NCI-H345 (cell line): ENCODE data around the gene DDX59.

Experiments used
- DNase-seq: peaks from one replicate; lab custom pipeline; 2025; lab: John Stamatoyannopoulos, UW

DDX59 gene

DNA sequence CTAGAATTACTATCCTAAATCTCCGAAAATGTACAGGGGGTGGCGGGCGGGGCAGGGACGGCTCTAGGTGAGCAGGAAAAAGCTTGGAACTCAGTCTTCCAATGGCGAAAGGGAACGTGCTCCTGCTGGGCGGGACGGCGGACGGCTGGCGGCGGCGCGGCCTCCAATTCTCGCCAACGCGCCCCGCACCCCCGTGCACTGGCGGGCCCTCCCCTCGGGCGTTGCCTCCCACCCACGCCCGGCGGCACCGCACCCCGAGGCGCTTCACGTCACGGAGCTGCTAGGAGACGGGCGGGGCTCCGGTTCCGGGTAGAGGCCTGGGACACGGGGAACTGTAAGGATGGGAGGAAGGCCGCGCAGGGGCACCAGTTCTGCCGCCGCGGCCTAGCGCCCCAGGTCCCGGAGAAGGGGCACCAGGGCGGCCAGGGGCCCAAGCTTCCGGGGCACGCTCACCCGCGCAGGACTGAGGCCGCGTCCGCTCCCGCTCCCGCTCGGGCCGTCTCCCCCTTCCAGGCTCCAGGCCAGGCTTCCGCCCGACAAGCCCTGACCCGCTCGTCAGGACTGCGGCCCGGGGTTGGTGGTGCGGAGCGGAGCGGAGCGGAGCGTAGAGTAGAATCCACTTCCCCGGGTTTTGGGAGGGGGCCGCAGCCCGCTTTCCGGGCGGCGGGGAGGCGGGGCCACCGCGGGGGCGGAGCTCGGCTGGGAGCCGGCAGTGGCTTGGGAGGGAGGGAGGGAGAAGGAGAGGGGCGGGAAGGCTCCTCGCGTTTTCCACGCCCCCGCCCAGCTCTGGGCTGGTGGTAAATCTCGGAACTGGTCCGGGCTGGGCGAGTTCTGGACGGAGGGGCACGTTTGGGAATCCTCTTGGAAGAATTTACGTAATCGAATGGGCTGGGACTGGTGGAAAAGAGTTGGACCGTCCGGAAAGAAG lies at the start of gene DDX59:
Gene DDX59, minus strand, starts transcription at position 594 of the 928 bp plus-strand sequence. CDS start 3,167 bp downstream, outside the sequence.
- DNase-seq, result peak; percentile 94

DNA sequence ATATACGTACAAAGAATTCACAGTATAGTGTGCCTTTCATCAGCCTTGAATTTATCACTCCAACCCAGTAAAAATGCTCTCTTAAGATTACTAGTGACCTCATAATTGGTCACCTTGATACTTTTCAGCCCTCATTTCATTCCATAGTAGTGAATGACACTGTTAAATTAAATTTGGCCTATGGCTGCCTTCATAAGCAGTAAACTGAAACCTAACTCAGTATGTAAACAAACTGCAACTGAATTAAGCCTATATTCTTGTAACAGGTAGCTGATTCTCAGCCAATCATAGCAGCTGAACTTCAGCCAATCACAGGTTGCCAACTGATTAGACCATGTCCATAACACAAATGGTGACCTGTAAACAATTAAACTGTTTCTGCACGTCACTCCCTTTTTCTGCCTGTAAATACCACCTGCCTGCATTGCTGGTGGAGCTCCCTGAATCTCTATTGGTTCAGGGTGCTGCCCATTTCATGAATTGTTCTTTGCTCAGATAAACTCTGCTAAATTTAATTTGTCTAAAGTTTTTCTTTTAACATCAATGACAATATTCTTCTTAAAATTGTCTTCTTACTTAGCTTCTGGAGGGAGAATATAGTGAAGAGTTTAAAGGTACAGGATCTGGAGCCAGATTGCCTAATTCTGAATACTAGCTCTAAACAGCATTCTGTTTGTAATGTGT lies 44.9 kb upstream of the DDX59 start:
- no peak for DNase-seq

DNA sequence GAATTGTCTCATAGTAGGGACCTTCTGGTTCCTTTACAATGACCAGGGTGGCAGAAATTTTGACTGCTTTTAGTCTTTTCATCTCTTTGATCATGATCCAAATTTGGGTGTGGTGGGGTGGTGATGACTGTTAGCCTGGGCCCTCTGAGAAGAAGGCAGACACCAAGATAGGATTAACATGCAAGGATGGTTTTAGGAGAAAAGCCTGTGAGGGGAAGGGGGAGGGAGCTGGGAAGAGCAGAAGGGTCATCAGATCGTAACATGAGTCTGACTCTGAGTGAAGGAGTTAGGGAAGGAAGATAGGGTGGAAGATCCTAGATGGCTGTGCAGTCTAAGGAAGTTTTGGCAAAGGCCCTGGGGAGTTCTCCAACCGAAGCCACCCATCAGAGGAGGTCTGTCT lies 40.5 kb upstream of the DDX59 start:
- no peak for DNase-seq

DNA sequence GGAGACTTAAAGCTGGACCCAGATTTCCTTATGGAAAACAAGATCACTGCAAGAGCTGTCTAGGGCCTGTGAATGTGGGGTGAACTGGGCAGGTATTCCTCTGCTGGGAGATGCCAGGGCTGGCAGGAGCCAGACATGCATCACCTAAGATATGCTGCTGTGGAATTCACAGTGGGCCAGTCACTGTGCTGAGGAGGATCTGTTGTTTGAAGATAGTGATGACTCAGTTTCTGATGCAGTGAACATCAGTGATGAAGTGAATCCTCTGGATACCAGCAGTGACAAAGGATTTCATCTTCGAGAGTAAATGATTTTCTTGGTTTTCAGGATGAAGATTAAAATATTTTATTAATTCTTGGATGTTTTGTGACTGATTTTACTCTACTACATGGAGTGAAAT lies 39.1 kb upstream of the DDX59 start:
- DNase-seq, result no peak

DNA sequence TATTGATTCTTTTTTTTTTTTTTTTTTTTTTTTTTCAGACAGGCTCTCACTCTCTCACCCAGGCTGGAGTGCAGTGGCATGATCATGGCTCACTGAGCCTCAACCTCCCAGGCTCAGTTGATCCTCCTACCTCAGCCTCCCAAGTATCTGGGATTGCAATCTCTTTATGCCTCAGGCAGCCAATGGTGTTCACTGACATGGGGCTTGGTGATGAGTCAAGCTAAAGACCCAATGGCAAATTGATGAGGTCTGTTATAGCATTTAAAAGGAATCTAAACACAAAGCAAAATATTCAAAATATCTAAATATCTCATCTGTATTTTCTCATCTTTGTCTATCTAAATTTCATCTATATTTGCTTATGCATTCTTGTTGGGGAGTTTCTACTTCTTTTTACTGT lies 38.5 kb upstream of the DDX59 start:
- DNase-seq, result no peak

DNA sequence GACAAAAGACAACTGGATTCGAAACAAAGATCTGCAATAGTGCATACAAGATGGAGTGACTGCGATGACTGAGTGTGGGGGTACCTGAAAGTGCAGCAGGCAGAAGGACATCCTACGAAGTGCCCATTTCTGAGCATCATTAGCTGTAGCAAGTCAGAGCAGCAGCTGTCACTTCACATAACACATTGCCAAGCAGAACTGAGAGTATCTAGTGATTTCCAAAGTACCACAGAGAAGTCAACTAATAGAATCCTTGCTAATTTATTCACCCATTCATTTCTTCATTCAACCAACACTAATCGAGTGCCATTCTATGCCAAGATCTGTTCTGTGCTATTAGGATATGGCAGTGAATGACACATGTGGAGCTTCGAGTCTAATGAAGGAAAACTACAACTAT lies 37.4 kb upstream of the DDX59 start:
- DNase-seq, result no peak

DNA sequence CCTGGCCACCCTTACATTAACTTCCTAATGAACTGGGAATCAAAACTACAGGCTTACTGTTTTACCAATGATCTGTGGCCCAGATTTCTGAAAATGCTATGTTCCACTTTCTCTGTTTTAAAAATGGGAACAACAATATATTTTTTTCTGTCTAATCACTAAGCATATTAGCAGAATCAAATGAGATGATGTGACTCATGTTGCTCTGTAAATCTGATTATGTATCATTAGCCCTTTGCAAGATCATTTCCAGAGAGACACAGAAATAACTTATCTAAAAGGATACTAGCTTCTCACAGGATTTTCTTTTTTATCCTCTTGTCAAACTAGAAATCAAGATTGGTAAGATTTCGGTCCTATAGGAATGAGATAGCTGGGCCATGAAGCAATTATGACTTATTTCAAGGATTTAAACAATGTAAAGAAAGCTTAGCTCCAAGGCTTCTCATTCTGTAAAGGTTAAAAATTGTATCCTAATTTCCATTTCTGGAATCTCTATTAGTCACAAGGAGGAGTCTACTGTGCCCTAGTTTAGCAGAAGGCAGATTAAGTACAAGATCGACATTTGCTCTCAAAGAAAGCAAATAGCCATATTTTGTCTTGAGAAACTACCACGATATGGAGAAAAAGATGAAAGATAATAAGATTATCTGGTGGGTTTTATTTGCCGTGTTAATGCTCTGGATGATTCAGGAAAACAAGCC lies 36.6 kb upstream of the DDX59 start:
- DNase-seq, result no peak

DNA sequence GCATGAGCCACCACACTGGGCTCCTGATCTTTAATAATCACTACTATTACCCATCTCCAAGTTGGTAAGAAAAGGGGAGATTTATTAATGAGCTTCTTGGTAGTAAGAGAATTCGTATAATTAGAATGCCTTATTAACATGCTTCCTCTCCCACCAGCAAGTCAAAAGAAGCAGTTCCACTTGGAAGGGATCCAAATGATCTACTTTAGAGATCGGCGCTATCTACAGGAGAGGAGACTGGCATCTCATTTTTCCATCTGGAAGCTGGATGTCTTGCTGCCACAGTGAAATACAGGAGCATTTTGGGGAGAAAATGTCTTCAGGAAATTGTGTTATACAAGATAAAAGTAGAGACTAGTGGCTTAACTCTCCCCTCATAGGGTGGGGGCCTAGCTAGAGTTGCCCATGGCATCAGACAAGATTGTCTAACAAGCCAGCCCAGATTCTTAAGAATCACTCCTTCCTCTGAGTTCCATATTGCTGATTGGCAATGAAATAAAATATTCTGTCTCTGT lies 35.3 kb upstream of the DDX59 start:
- DNase-seq, result no peak

DNA sequence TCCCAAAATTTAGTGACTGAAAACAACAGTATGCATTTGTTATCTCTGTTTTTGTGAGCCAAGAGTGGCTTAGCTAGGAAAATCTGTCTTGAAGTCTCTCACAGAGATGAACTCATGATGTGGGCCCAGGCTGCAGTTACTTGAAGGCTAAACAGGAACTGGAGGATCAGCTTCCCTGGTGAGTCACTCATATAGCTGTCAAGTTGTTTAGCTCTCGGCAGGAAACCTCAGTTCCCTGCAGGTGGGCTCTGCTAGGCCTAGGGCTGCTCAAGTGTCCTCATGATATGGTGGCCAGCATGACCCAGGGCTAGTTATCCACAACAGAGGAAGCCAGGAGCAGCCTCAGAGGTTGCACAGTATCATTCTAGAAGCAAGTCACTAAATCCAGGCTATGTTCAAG lies 30.2 kb upstream of the DDX59 start:
- DNase-seq, result peak; percentile 17

DNA sequence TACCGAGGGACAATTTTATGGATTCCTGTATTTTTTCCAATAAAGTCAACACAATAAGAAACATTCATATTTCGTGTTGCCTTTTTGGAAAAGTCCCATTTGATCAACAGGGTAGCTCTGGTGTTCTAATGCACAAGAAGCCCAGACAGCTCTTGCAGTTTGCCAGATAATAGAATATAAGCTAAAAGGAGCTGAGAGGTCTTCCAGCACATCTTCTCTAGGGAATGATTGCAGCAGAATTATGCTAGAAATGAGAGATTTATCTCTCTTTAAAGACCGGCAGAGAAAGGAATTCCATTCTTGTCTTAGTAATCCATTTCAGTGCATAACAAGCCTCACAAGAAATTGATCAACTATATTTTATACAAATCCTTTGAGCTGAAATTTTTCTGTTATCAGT lies 25.0 kb upstream of the DDX59 start:
- no peak for DNase-seq

DNA sequence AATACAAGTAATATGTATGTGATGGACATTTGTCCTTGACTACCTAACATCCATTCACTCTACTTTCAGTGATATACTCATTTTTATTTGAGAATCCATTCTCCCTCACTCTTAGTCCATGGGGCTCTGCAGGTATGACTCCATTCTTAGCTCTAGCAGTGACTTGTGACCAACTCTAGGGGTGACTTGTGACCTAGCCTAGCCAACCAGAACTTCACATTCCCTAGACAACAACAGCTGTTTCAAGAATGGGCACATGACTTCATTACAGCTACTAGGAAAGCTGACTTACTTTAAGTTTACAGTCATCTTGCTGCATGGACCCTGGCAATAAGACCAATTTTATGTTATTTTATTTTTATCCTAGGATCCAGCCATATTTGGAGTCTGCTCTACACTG lies 23.6 kb upstream of the DDX59 start:
- no peak for DNase-seq

DNA sequence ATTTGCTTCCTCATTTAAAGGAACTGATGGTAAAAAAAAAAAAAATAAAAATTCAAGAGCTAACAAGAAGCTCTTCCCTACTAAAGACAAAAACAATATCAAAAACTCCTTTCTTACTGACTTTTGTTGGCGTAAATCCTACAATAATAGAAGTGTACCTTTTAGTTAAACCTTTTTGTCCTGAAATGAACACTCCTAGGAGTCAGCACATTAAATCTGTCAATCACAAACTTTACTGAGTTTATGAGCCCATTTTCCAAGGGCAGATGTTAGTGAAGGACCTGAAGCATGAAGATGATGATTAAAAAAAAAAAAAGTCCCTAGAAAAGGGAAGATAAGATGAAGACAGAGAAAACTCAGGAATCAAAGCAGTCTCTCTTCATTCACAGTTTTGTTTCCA lies 22.6 kb upstream of the DDX59 start:
- no peak for DNase-seq

DNA sequence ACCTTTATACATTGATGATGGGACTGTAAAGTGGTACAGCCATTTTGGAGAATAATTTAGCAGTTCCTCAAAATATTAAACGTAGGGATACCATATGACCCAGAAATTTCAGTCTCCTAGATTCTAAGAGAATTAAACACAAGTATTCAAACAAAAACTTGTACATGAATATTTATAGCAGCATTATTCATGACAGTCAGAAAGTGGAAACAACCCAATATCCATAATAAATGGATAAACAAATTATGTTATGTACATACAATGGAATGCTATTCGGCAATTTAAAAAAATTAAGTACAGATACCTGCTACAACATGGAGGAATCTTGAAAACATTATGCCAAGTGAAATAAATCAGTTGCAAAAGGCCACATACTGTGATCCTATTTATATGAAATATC lies 16.9 kb upstream of the DDX59 start:
- no peak for DNase-seq

DNA sequence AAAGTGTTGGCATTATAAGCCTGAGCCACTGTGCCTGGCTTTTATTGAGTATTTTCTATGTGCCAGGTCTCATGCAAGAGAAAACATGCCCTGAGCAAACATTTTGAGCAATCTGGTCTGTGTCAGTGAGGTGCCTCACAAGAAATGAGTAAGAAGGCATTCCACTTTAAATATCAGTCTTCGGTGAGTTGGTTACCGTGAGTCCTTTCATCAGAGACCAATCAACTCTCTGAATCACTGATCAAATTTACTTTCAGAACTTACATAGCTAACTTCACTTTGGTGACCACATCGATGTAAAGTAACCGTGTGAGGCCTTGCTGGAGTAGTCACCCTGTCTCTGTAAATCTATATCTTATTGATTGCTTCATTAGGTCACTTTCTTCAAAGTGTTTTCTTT lies 14.3 kb upstream of the DDX59 start:
- DNase-seq, result no peak

DNA sequence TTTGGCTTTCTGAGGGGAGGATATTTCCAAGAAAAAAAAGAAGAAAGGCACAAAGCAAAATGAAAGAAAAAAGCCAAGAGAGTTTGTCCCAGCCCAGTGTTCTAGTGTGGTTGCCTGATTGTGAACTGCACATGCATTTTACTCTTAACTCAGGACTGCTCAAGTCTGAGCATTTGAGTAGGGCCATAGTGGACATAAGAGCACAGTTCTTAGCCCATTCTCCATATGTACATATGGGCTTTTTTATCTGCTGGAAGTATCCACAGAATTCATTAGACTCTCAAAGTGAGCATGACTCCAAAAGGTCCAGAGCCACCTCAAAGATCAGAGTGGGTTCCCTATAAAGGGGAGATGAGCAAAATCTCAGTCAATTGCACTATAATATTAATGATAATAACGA lies 13.6 kb upstream of the DDX59 start:
- DNase-seq, result no peak

DNA sequence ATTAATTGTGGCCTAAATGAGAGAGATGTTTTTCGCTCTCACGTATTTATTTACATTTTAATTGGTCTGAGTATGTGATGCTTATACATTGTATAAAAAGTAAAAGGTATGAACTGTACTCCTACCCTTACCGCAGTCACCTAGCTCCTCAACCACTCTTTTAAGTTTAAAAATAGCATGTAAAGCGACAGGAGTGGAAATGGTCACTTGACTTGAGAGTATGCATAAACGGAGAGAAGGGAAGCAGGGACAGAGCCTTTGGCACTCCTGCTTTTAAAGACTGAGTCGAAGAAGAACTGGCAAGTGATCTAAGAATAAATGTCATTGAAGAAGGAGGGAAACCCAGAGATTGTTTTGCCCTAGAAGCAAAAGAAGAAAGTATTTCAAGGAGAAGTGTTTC lies 11.5 kb upstream of the DDX59 start:
- DNase-seq, result no peak

DNA sequence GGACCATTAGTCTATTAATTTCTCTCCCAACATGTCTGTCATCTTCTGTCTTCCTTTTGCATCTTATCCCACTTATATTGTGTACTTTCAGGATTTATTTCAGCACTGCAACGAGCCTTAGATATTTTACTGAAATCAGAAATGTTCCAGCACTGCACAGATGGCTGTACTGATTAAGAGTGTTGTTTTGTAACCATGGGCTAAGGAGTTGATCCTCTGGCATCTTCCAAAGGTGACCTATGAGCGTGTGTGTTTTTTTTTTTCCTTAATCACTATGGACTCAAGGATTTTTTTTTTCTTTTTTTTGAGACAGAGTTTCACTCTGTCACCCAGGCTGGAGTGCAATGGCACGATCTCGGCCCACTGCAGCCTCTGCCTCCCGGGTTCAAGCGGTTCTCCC lies 7.1 kb upstream of the DDX59 start:
- no peak for DNase-seq

DNA sequence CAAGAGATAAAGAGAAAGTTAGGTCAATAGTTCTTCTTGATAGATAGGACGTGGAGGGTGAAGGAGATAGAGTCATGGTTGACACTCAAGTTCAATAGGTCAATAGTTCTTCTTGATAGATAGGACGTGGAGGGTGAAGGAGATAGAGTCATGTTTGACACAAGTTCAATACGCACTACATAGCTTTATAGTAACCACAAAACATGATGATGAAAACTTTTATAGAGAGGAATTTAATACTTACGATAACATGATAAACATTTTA lies 5.8 kb upstream of the DDX59 start:
- no peak for DNase-seq

DNA sequence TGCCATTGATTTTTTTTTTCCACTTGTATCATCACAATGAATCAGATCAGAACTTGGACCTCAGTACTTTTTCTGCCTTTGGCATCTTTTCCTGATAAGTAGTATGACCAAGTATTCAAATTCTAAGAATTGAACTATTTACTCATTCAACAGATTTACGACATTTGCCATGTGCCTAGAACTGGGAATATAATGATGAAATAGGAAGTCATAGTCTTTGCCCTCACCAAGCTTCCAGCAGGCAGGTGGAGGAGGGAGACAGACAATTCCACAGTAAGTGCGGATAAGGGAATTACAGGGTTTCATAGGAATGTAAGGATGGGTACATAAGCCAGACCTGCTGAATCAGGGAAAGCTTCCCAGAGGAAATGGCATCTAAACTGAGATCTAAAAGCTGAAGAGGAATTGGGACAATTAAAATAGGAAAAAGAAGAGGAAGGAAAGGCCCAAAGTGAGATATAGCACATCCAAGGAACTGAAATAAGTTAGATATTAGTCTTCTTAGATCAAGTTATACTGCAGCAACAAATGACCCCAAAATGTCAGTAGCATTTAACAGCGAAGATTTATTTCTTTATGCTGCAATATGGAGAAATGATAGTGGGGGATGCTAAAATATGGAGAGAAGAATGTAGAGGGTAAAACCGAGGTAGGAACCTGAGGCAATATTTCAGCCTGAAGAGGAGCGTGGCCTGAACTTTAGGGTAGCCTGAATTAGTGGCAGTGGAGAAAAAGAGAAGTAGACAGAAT lies 5.3 kb upstream of the DDX59 start:
- no peak for DNase-seq

DNA sequence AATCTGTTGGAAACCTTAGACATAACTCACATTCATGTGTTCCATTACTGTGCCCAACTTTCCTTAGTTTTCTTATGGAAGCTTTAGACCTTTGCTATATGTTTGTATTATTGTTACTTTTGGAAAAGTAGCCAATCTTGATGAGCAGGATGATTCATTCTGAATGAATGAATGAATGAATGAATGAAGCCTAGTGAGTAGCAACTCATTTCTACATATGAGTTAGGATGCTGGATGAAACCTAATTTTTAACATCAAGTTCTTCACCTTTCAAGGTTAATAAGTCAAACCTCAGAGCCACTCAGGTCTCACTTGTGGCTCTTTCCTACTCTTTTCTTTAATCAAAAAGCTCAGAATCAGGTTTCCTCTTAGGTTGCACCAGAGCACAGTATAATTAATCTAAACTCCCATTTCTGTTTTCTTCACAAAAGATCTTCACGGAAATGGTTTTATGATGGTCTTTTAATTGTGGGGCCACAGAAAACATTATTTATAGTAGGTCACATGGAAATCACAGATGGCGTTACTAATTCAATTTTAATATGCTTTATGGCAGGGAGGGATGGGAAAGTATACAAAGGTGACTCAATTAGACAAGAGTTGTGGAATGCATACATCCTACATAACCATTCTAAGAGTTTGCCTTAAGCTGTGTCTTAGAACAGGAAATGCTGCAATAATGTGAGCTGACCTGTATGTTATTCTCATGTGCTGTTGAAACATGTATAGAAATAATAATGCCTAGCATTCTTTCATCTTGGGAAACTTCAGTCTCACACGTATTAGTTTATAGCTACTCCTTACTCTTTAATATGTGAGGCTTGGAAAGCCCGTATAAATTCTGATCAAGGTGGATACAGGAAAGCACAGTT lies 4.5 kb upstream of the DDX59 start:
- no peak for DNase-seq

DNA sequence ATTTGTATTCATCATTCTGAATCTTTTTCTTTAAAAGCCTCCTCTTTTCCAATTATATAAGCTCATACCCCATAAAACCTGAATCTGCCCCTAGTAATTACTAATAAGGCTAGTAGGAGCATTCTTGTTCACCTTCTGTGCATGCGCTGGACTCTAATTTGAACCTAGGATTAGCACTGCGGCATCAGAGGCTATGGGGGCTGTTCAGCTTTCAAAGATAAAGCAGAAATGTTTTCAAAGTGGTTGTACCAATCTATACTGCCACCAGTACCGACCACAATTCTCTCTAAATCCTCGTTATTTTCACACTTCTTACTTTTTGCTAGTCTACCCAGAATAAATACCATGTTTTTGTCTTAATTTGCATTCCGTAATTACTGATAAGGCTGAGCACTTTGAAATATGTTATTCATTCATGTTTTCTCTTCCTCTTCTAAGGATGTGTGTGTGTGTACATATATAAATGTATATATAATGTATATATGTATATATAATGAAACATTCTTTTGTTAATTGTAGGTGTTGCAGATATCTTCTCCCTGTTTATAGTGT lies 1.6 kb upstream of the DDX59 start:
- no peak for DNase-seq
